Thymus (tissue), 11 donors: ENCODE data around the gene SCIN. TPM values are rescaled to one million over a fixed set of nuclear protein-coding genes. Genes with fewer than 3 reads are reported as not detected.
A peak's percentile ranks its signal among the peaks of the same experiment; 100 is the strongest.

Experiments used
- DNase-seq, 9 donors: peaks; one replicate each; pipeline ENCODE4 v3.0.0-alpha.2; 2013; ENCODE audit warnings: low spot score in 9 of 9, low read depth in 6 of 9, missing footprints in 1 of 9
- H3K27ac ChIP-seq, 2 donors: one replicate each; pipeline ENCODE4 v1.5.1; 2013; ENCODE audit warnings: control low read depth in 1 of 2, low read depth in 1 of 2, low read length in 1 of 2, mild to moderate bottlenecking in 1 of 2, moderate library complexity in 1 of 2
- H3K27me3 ChIP-seq, 2 donors: one replicate each; pipeline ENCODE4 v1.5.1; 2013; ENCODE audit warnings: low read length in 1 of 2; ENCODE audit not compliant: control insufficient read depth in 2 of 2, insufficient read depth in 1 of 2
- H3K36me3 ChIP-seq, 2 donors: one replicate each; pipeline ENCODE4 v1.5.1; 2013; ENCODE audit warnings: low read length in 1 of 2, mild to moderate bottlenecking in 1 of 2, moderate library complexity in 1 of 2; ENCODE audit not compliant: control insufficient read depth in 2 of 2, insufficient read depth in 2 of 2
- H3K4me1 ChIP-seq, 2 donors: one replicate each; pipeline ENCODE4 v1.5.1; 2013; ENCODE audit warnings: low read length in 2 of 2; ENCODE audit not compliant: control insufficient read depth in 2 of 2, insufficient read depth in 2 of 2
- H3K4me3 ChIP-seq, 2 donors: one replicate each; pipeline ENCODE4 v1.5.1; 2013; ENCODE audit warnings: low read length in 2 of 2, control low read depth in 1 of 2, mild to moderate bottlenecking in 1 of 2
- H3K9me3 ChIP-seq, 2 donors: one replicate each; pipeline ENCODE4 v1.5.1; 2013; ENCODE audit warnings: low read length in 1 of 2, mild to moderate bottlenecking in 1 of 2; ENCODE audit not compliant: control insufficient read depth in 2 of 2, insufficient read depth in 1 of 2
- polyA plus RNA-seq: library from polyadenylated mRNA; stranded (reverse); fragments of 200-250 nt; gene quantifications from one replicate; pipeline ENCODE4 v1.2.3, GENCODE V29; 2013
- total RNA-seq: library from RNA; stranded (reverse); fragments of 120-200 nt; gene quantifications from one replicate; pipeline ENCODE4 v1.2.4, GENCODE V29; 2013
- donor health status: healthy.

Gene SCIN
- total and polyA plus RNA-seq, 2 donors = 0.33 to 0.37 TPM

DNA sequence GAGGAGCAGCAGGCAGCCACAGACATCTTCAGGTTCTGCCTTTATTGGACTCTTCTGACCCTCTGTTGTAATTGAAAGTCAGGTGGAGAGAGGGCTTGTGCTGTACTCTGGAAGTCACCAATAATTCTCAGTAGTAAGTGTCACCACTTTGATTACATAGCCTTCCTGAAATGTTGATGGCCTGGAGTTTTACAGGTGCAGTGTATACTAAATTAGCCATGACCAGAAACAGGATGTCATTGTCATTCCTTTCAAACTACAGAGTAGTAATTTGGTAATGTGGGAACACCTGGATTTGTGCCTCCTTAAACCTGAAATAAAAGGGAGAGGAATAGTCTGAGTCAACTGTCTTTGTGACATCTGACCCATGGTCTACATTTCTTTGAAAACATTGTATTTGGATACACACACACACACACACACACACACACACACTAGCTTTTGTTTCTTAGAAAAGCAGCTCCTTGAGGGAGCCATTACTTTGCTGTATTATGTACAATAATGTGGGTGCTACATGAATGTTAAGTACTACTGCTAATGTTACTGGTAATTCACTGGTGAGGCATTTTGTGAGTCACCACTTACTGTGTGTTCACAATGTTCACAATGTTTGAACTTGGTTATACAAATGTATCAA, 136.5 kb downstream of the SCIN start:
- no peak for DNase-seq
- Histone ChIP-seq H3K27ac (peak overlapping the region in 1 of 2 donors; percentile 31), H3K4me1 (no peaks in the 10 kb centered on the region), H3K9me3 (no peaks in the 10 kb centered on the region), H3K27me3 (no peaks in the 10 kb centered on the region), H3K36me3 (no peaks in the 10 kb centered on the region), H3K4me3 (no peak overlapping the region)

DNA sequence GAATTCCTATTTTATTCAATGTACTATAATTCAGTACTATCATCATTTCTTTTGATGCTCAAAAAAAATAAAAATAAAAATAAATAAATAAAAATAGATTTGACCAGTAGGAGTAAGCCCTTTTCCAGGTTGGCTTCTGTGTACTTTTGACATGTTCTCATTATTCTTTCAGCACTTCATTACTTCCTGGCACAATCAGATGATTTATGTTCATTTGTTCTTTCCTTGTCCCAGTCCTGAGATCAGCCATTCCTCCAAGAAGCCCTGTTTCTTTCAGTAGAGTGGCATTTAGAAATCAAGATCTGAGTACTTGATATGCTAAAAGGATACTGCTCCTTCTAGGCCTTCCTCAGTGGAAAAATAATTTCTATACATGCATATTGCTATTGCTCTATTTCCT, 137.8 kb downstream of the SCIN start:
- Histone ChIP-seq H3K36me3 (no peaks in the 10 kb centered on the region), H3K27ac (no peak overlapping the region), H3K9me3 (no peaks in the 10 kb centered on the region), H3K4me3 (no peak overlapping the region), H3K27me3 (no peaks in the 10 kb centered on the region), H3K4me1 (no peaks in the 10 kb centered on the region)
- no peak for DNase-seq

Other genes with a start within 250 kb of the SCIN start
- 0.90 TPM for gene VWDE, start 166.9 kb upstream of the SCIN start, total RNA-seq
- gene VWDE, start 166.9 kb upstream of the SCIN start, polyA plus RNA-seq = 0.23 TPM
- gene ARL4A, start 116.9 kb downstream of the SCIN start, total RNA-seq = 28.2 TPM
- gene ARL4A, start 116.9 kb downstream of the SCIN start, polyA plus RNA-seq = 70.3 TPM